ENCODE results near the gene SLC7A6OS. TPM values are rescaled to one million over a fixed set of nuclear protein-coding genes. Genes with fewer than 3 reads are reported as not detected.

Gene SLC7A6OS
- total RNA-seq, 1 donor from 2014 or later = 25.2 TPM

- Mint-ChIP-seq H3K9me3 (ENCODE audit: unreplicated experiment) (peaks cover 2% of the 10 kb centered on the region), H3K27ac (ENCODE audit: unreplicated experiment) (no peak overlapping the region), H3K4me3 (ENCODE audit: unreplicated experiment) (no peak overlapping the region), H3K27me3 (ENCODE audit: unreplicated experiment) (peaks cover 7% of the 10 kb centered on the region), H3K36me3 (ENCODE audit: unreplicated experiment) (peaks cover 5% of the 10 kb centered on the region), H3K4me1 (ENCODE audit: low read depth, unreplicated experiment) (peaks cover 27% of the 10 kb centered on the region)
- no peak for DNase-seq
- TF ChIP-seq CTCF (IDR thresholded peaks at IDR 0.05; ENCODE audit: partially characterized antibody, unreplicated experiment) = no peak
Observed at GRCh38 chr16:68345351-68345810, 34.6 kb upstream of the SLC7A6OS start.

GRCh38 chr16:68344252-68344651 lies 33.5 kb upstream of the SLC7A6OS start:
- no peak overlapping the region for H3K27ac Mint-ChIP-seq (ENCODE audit: unreplicated experiment)
- H3K27me3 Mint-ChIP-seq (ENCODE audit: unreplicated experiment) = peaks cover 6% of the 10 kb centered on the region
- no peak for DNase-seq
- no peak overlapping the region for H3K4me3 Mint-ChIP-seq (ENCODE audit: unreplicated experiment)
- H3K36me3 Mint-ChIP-seq (ENCODE audit: unreplicated experiment) = peaks cover 4% of the 10 kb centered on the region
- H3K9me3 Mint-ChIP-seq (ENCODE audit: unreplicated experiment) = peaks cover 2% of the 10 kb centered on the region
- peaks cover 27% of the 10 kb centered on the region for H3K4me1 Mint-ChIP-seq (ENCODE audit: low read depth, unreplicated experiment)
- no peak for TF ChIP-seq CTCF (IDR thresholded peaks at IDR 0.05; ENCODE audit: partially characterized antibody, unreplicated experiment)

DNA sequence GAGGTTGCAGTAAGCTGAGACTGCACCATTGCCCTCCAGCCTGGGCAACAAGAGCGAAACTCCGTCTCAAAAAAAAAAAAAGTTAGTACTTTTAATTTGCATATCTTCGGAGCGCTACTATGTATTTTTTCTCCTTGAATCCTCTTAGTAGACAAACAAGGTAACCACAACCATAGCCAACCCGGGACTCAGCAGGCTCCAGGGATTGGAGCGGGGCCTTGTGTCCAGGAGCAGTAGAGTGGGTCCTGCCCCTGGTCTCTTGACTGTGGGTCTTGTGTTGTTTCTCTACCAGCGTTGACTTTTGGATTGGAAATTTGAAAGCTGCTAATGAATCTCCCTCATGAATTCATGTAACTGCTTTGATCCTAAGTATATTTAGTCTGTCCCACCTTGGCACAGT lies 32.4 kb upstream of the SLC7A6OS start:
- no peaks in the 10 kb centered on the region for H3K9me3 Mint-ChIP-seq (ENCODE audit: unreplicated experiment)
- H3K36me3 Mint-ChIP-seq (ENCODE audit: unreplicated experiment) = no peaks in the 10 kb centered on the region
- H3K4me3 Mint-ChIP-seq (ENCODE audit: unreplicated experiment) = no peak overlapping the region
- TF ChIP-seq CTCF (IDR thresholded peaks at IDR 0.05; ENCODE audit: partially characterized antibody, unreplicated experiment) = no peak
- no peak for DNase-seq
- H3K4me1 Mint-ChIP-seq (ENCODE audit: low read depth, unreplicated experiment) = peaks cover 18% of the 10 kb centered on the region
- no peak overlapping the region for H3K27ac Mint-ChIP-seq (ENCODE audit: unreplicated experiment)
- peaks cover 3% of the 10 kb centered on the region for H3K27me3 Mint-ChIP-seq (ENCODE audit: unreplicated experiment)

- TF ChIP-seq CTCF (IDR thresholded peaks at IDR 0.05; ENCODE audit: partially characterized antibody, unreplicated experiment) = no peak
- Mint-ChIP-seq H3K4me3 (ENCODE audit: unreplicated experiment) (no peak overlapping the region), H3K36me3 (ENCODE audit: unreplicated experiment) (no peaks in the 10 kb centered on the region), H3K4me1 (ENCODE audit: low read depth, unreplicated experiment) (peaks cover 14% of the 10 kb centered on the region), H3K9me3 (ENCODE audit: unreplicated experiment) (no peaks in the 10 kb centered on the region), H3K27ac (ENCODE audit: unreplicated experiment) (no peak overlapping the region), H3K27me3 (ENCODE audit: unreplicated experiment) (peaks cover 6% of the 10 kb centered on the region)
- no peak for DNase-seq
Observed at GRCh38 chr16:68342620-68343019, 31.9 kb upstream of the SLC7A6OS start.

- no peak for TF ChIP-seq CTCF (IDR thresholded peaks at IDR 0.05; ENCODE audit: partially characterized antibody, unreplicated experiment)
- H3K27me3 Mint-ChIP-seq (ENCODE audit: unreplicated experiment) = peaks cover 4% of the 10 kb centered on the region
- no peaks in the 10 kb centered on the region for H3K4me1 Mint-ChIP-seq (ENCODE audit: low read depth, unreplicated experiment)
- H3K36me3 Mint-ChIP-seq (ENCODE audit: unreplicated experiment) = no peaks in the 10 kb centered on the region
- no peak overlapping the region for H3K27ac Mint-ChIP-seq (ENCODE audit: unreplicated experiment)
- no peaks in the 10 kb centered on the region for H3K9me3 Mint-ChIP-seq (ENCODE audit: unreplicated experiment)
- DNase-seq = no peak
- no peak overlapping the region for H3K4me3 Mint-ChIP-seq (ENCODE audit: unreplicated experiment)
Observed at GRCh38 chr16:68339214-68339613, 28.5 kb upstream of the SLC7A6OS start.
